DMS 273 (cell line): ENCODE data around the gene MTX3.

Experiments
- DNase-seq: peaks from one replicate; lab custom pipeline; 2025; ENCODE audit not compliant: unreplicated experiment; lab: John Stamatoyannopoulos, UW

MTX3 gene

DNA sequence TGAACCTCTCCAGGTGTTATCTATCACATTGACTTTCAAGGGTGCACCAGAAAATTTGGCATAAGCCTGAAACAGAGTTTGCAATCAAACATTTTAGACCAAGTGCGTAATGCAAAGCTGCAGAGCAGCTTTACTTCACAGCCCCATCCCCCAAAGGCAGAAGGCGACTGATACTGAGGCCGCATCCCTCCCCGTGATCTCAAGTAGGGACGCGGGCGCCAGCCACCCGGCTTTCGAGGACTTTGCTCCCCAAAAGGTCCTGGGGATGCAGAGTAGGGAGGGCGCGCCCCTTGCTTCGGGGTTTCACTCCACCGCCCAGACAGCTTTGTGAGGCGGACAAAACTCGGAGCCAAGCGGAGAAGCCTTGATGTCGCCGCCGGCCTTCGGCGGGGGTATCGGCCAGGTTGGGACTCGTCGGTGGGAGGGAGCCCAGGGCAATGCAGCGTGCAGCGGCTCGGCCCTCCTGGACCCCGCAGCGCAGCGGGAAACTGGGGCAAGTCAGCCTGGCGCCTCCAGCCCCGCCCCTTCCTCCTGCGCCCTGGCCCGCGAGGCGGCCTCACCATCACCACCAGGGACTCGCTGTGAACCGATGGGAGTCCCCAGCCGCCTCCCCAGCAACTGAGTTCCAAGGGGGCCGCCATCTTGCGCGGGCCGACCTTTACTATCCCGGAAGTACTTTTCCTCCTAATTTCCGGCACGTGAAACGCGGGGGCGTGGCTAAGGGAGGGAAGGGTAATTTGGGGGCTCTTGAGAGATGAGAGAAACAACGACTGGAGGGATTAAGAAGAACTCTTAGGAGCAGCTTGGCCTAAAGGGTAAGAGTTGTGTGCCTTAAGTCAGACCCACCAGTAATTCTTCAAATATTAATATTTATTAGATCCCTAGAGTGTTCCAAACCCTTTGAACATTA is at the start of gene MTX3:
TSS of gene MTX3 (minus strand) at position 665 of the 910 bp plus-strand sequence. CDS start at position 641, 24 bp downstream.
- peak; percentile 98 for DNase-seq

- DNase-seq: no peak
Measured at GRCh38 chr5:80039650-80040049, 48.6 kb upstream of the MTX3 start.

DNA sequence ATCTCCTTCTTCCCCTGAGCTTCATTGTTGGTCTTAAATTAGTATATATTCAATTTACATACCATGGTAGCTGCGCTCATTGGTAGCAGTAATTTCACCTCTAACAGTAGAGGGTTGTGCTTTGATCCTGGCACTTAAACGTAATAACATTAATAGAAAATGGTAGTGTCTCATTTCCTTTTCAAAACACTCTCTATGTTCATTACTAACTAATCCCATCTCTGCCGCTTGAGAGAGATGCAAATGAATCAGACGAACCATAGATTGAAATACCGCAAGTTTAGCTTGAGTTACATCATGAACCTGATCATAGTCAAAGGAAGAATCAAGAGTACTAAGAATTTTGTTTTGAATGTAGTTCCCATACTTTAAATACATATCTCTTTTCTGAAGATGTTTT is 46.3 kb upstream of the MTX3 start:
- DNase-seq: no peak

GRCh38 chr5:80036615-80037014 is 45.6 kb upstream of the MTX3 start:
- no peak for DNase-seq

- DNase-seq: no peak
Measured at GRCh38 chr5:80035839-80036238, 44.8 kb upstream of the MTX3 start.

DNA sequence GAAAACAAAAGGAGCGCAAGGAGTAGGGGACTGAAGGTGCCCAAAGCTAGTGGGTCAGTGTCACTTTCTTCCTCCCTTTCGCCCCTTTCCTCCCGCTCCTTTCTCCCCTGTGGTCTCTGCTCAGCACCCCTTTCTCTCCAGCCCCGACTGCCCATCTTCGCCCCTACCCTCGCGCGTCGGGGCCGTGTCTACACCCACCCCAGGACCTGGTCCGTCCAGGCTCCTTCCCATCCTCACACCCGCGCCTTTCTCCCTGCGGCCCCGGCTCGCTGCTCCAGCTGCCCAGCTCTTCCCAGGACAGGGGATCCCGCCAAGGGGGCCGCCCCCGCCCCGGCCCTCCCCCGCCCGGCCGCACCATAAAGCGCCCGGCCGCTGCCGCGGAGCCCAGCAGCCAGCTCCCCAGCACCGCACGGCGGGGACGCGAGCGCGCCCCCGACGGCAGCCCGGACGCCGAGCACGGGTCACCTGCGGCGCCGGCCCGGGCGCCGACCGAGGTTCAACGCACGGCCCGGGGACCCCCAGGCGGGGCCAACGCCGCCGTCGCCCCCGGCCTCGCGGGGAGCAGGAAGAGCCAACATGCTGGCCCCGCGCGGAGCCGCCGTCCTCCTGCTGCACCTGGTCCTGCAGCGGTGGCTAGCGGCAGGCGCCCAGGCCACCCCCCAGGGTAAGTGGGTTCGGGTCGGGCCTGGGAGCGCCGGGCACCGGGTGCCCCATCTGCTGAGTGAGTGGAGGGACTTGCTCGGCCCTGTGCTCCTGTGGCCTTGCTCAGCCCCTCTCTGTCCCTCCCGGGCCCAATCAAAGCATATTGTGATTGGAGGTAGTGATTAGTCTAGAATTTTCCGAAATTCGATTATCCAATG is 44.1 kb upstream of the MTX3 start, which contains the start of gene THBS4:
TSS of gene THBS4 (plus strand) at position 387 of the 860 bp plus-strand sequence. CDS start at position 577, 190 bp downstream.
- DNase-seq: peak; percentile 45

DNA sequence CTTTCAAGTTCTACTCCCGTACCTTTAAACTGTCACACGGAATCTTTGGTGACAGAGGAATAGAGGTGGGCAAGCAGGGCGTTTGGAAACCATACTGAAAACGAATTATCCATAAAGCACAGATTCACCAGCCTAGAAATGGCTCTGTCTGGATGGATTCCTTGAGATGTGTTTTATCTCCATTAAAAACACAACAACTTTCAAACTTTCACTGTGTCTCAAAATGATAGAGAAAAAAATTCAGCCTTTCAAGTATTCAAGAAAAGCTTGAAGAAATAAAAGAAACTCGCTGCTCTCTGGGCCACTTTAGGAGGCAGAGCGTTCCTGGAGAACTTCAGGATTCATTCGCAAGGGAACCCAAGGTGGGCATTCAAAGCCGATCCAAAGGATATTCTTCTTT is 43.5 kb upstream of the MTX3 start:
- DNase-seq: no peak

DNA sequence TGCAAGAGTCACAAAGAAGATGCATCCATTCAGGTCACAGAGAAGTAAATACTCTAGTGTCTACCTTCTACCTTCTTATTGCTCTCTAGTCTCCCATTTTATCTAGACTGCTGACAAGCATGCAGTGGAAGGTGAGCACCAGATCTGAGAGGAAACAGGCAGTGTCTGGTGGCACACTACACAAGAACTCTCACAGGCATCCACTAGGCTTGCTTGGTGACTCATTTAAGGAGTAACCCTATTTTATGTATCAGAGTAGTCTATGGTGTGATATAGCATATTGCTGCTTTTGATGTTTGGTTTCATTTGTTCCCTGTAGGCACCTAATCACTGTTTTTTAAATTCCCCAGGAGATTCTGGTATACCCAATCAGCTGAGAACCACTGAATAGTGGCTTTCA is 42.5 kb upstream of the MTX3 start:
- DNase-seq: no peak

- no peak for DNase-seq
Measured at GRCh38 chr5:80031109-80031508, 40.0 kb upstream of the MTX3 start.

- DNase-seq: no peak
Measured at GRCh38 chr5:80026841-80027240, 35.8 kb upstream of the MTX3 start.

- no peak for DNase-seq
Measured at GRCh38 chr5:80025069-80025468, 34.0 kb upstream of the MTX3 start.

- DNase-seq: peak; percentile 85
Measured at GRCh38 chr5:80010754-80011392, 19.8 kb upstream of the MTX3 start.

DNA sequence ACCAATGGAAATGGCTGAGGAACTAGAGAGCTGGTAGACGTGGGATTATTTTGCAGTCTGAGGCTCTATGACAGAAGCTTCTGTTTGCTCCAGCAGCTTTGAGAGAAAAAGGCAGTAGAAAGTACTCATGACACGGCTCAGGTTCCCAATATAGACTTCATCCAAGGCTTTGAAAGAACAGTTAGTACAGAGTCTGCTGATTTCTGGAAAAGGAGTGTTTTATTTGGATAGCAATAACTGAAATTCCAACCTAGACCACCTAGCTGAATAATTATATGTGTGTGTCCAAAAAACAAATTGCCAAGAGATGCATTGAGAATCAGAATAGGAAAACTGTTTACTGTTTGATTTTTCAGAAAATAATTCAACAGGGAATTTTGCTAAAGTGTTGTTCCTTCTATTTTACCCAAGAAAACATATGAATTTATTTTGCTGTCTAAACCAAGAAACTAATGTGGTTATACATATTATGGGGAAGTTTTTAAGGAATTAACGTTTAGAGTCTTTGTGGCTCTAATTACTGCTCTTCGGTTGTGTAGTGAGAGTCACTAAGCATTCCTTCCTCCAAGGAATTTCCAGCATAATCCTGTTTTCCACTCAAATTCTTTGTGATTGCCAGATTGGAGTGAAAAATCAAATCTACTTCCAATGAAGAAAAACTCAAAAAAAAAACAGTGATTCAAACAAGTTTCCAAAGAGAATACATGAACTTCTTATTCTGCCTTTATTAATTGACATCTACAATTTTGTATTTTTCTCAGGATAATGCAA is 18.1 kb upstream of the MTX3 start:
- peak; percentile 16 for DNase-seq

- no peak for DNase-seq
Measured at GRCh38 chr5:80002677-80003076, 11.6 kb upstream of the MTX3 start.

DNA sequence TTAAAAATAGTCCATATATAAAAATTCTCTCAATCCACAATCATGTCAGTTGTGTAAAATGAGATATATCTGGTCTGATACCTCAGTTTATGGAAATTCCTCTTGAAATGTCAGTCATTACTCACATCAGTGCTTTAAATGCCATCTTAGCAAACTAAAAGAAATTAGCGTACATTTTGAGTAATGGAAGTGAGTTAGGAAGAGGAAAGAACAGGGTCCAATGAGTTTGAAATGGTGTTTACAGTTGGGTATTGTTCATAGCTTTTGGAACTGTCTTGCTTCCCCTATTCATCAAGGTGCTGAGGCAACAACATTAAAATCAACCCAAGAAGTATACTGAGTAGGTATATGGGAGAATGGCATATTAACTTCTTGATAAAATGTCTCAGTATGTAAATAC is 8.7 kb upstream of the MTX3 start:
- no peak for DNase-seq

DNA sequence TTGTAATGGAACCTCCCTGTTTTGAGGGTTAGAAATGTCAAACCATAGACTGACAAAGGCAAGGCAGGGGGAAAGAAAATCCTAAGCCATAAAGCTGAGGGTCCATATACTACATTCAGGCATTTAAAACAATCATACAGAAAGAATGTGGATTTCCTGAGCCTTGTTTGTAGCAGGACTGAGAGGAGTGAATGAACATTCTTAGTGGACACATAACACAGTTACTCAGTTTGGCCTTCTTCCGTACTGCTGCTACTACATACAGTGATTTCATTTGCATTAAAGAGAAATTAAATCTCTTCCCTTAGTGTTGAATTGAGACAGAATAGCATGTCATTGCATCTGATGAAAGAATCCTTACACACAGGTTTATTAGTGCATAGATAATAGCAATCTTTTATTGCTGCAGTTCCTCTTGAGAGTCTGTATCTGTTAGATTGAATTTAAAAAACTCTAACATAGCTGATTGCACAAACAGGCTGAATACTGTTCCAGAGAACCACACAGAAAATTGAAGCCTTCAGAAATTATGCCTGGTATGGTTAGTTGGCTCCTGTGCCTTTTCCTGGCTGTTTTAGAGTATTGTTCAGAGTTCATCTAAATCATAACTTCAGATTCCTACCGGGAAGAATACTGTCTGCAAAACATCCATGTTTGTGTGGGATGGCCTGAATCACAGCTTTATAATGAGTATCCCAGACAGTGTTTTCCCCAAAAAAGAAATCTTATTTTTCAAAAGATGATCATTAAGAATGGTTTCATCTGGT is 2.0 kb upstream of the MTX3 start:
- DNase-seq: no peak

- no peak for DNase-seq
Measured at GRCh38 chr5:79990205-79990597, 861 bp downstream of the MTX3 start.

DNA sequence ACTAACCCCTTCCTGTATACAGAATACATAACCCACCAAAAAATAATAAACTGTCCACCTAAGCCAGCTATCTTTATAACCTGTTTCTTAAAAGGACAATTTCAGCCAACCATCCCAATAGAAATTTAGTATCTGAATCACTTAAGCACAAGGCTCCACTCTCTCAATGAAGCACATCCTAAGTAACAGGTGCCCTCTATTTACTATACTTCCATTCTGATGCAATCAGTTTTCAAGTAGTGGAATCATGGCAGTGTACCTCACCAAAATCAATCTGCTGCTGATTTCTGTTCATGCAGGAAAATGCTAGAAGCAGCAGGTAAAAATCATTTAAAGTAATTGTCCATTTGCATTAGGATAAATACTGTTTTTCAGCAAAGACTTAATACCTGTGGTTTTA is 4.8 kb downstream of the MTX3 start:
- DNase-seq: no peak

- DNase-seq: no peak
Measured at GRCh38 chr5:79985288-79985687, 5.8 kb downstream of the MTX3 start.

DNA sequence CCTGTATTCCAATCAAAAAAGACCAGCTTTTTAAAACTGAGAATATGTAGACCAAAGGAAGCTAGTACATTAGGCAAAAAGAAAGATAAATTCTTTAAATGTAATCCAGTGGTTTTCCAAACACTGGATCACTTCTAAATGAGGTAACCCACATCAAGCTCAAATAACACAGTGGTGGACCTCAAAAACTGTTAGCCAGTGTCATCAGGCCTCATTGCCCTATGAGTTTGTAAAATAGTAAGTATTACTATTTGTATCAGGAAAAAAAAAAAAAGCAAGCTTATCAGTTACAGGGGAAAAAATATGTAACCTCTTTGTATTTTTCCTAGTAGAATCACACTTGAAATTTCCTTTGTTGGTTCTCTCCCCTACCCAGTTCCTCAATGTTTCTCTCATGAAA is 6.7 kb downstream of the MTX3 start:
- DNase-seq: no peak
